H9 (cell line): Measurements from ENCODE around the gene PTPRJ. TPM values are rescaled to one million over a fixed set of nuclear protein-coding genes. Genes with fewer than 3 reads are reported as not detected.

ENCODE experiments used
- DNase-seq: peaks from one replicate; pipeline ENCODE4 v3.0.0-alpha.2; 2017
- H2AFZ ChIP-seq: one replicate; pipeline ENCODE4 v1.6.1; 2013; ENCODE audit warnings: mild to moderate bottlenecking, low read length, control low read depth, moderate library complexity
- H2AK5ac ChIP-seq: 2 replicates; pipeline ENCODE4 v1.6.1; 2013; ENCODE audit warnings: low read length, control low read depth, mixed read lengths; ENCODE audit not compliant: insufficient read length
- H2BK120ac ChIP-seq: one replicate; pipeline ENCODE4 v1.6.1; 2013; ENCODE audit warnings: low read depth, mild to moderate bottlenecking, low read length, control low read depth, inconsistent platforms; ENCODE audit not compliant: poor library complexity, severe bottlenecking
- H2BK12ac ChIP-seq: 2 replicates; pipeline ENCODE4 v1.6.1; 2013; ENCODE audit warnings: low read length, control low read depth, mixed read lengths, low read depth; ENCODE audit not compliant: insufficient read length
- H2BK15ac ChIP-seq: 2 replicates; pipeline ENCODE4 v1.6.1; 2013; ENCODE audit warnings: low read depth, low read length, control low read depth
- H2BK20ac ChIP-seq: one replicate; pipeline ENCODE4 v1.6.1; 2013; ENCODE audit warnings: low read depth, mild to moderate bottlenecking, low read length, control low read depth, inconsistent platforms; ENCODE audit not compliant: poor library complexity, severe bottlenecking
- H2BK5ac ChIP-seq: 2 replicates; pipeline ENCODE4 v1.6.1; 2013; ENCODE audit warnings: low read length, control low read depth, mixed read lengths; ENCODE audit not compliant: insufficient read length
- H3K14ac ChIP-seq: 2 replicates; pipeline ENCODE4 v1.6.1; 2013; ENCODE audit warnings: low read length, control low read depth; ENCODE audit not compliant: insufficient read depth
- H3K18ac ChIP-seq: 2 replicates; pipeline ENCODE4 v1.6.1; 2013; ENCODE audit warnings: low read depth, mild to moderate bottlenecking, mixed read lengths, low read length, control low read depth; ENCODE audit not compliant: insufficient read length
- H3K23ac ChIP-seq: 2 replicates; pipeline ENCODE4 v1.6.1; 2013; ENCODE audit warnings: low read length, control low read depth, mixed read lengths, low read depth; ENCODE audit not compliant: insufficient read length
- H3K23me2 ChIP-seq: 2 replicates; pipeline ENCODE4 v1.6.1; 2013; ENCODE audit warnings: low read depth, mild to moderate bottlenecking, mixed read lengths, low read length, control low read depth; ENCODE audit not compliant: insufficient read length, poor library complexity, severe bottlenecking
- H3K27ac ChIP-seq: 2 replicates; pipeline ENCODE4 v1.5.1; 2013; ENCODE audit warnings: low read length, control low read depth, mixed read lengths, low read depth; ENCODE audit not compliant: insufficient read length
- H3K27me3 ChIP-seq: 2 replicates; pipeline ENCODE4 v1.6.1; 2013; ENCODE audit warnings: low read length, control low read depth, inconsistent platforms; ENCODE audit not compliant: insufficient read depth
- H3K4ac ChIP-seq: 2 replicates; pipeline ENCODE4 v1.6.1; 2013; ENCODE audit warnings: low read depth, mild to moderate bottlenecking, control low read depth, inconsistent platforms, low read length, moderate library complexity
- H3K4me1 ChIP-seq: 2 replicates; pipeline ENCODE4 v1.6.1; 2013; ENCODE audit warnings: low read length, control low read depth, inconsistent platforms; ENCODE audit not compliant: insufficient read depth
- H3K4me2 ChIP-seq: 2 replicates; pipeline ENCODE4 v1.6.1; 2013; ENCODE audit warnings: low read length, control low read depth, mixed read lengths; ENCODE audit not compliant: insufficient read length, insufficient read depth
- H3K56ac ChIP-seq: 2 replicates; pipeline ENCODE4 v1.6.1; 2013; ENCODE audit warnings: low read depth, mild to moderate bottlenecking, mixed read lengths, low read length, control low read depth; ENCODE audit not compliant: insufficient read length
- H3K79me1 ChIP-seq: 2 replicates; pipeline ENCODE4 v1.6.1; 2013; ENCODE audit warnings: low read depth, mild to moderate bottlenecking, moderate library complexity, low read length, control low read depth, inconsistent platforms; ENCODE audit not compliant: insufficient read depth, poor library complexity, severe bottlenecking
- H3K79me2 ChIP-seq: 2 replicates; pipeline ENCODE4 v1.6.1; 2013; ENCODE audit warnings: low read length, control low read depth, inconsistent platforms; ENCODE audit not compliant: insufficient read depth
- H3K9ac ChIP-seq: 2 replicates; pipeline ENCODE4 v1.6.1; 2013; ENCODE audit warnings: low read length, control low read depth, mixed read lengths; ENCODE audit not compliant: insufficient read length; ENCODE audit errors: extremely low read depth
- H3K9me3 ChIP-seq: one replicate; pipeline ENCODE4 v1.6.1; 2013; ENCODE audit warnings: low read depth, low read length, inconsistent platforms; ENCODE audit not compliant: control insufficient read depth
- H3T11ph ChIP-seq: one replicate; pipeline ENCODE4 v1.6.1; 2013; ENCODE audit warnings: mild to moderate bottlenecking, low read length, control low read depth, inconsistent platforms
- H4K20me1 ChIP-seq: one replicate; pipeline ENCODE4 v1.6.1; 2013; ENCODE audit not compliant: control insufficient read depth, insufficient read length, insufficient read depth
- H4K5ac ChIP-seq: 2 replicates; pipeline ENCODE4 v1.6.1; 2013; ENCODE audit warnings: low read depth, mild to moderate bottlenecking, mixed read lengths, low read length, control low read depth; ENCODE audit not compliant: insufficient read length
- H4K8ac ChIP-seq: replicated peaks from 2 replicates; pipeline ENCODE4 v1.6.1; 2013; ENCODE audit warnings: low read length, control low read depth, mixed read lengths, low read depth; ENCODE audit not compliant: insufficient read length
- H4K91ac ChIP-seq: 2 replicates; pipeline ENCODE4 v1.6.1; 2013; ENCODE audit warnings: low read depth, mild to moderate bottlenecking, moderate library complexity, mixed read lengths, low read length, control low read depth; ENCODE audit not compliant: insufficient read length
- H3K27ac Mint-ChIP-seq, 3 experiments: 2 replicates in 2 of 3; 3 replicates in 1 of 3; pipeline ENCODE4 v1.8.0; 2020 to 2021; ENCODE audit warnings: mixed read lengths in 3 of 3, mild to moderate bottlenecking in 1 of 3, moderate library complexity in 1 of 3
- H3K27me3 Mint-ChIP-seq: 2 replicates; pipeline ENCODE4 v1.8.0; 2021; ENCODE audit warnings: low read depth, mild to moderate bottlenecking, moderate library complexity, mixed read lengths
- H3K36me3 Mint-ChIP-seq, 3 experiments: 2 replicates in 2 of 3; 3 replicates in 1 of 3; pipeline ENCODE4 v1.8.0; 2020 to 2021; ENCODE audit warnings: low read depth in 3 of 3, mixed read lengths in 3 of 3; ENCODE audit not compliant: insufficient read depth in 1 of 3
- H3K4me1 Mint-ChIP-seq, 2 experiments: 2 replicates each; pipeline ENCODE4 v1.8.0; 2020; ENCODE audit warnings: mixed read lengths in 2 of 2
- H3K4me3 Mint-ChIP-seq, 2 experiments: 2 replicates in 1 of 2; 3 replicates in 1 of 2; pipeline ENCODE4 v1.8.0; 2020 to 2021; ENCODE audit warnings: mild to moderate bottlenecking in 2 of 2, mixed read lengths in 2 of 2, moderate library complexity in 1 of 2
- H3K9me3 Mint-ChIP-seq, 2 experiments: 2 replicates in 1 of 2; 3 replicates in 1 of 2; pipeline ENCODE4 v1.8.0; 2020; ENCODE audit warnings: mild to moderate bottlenecking in 2 of 2, mixed read lengths in 2 of 2, moderate library complexity in 1 of 2
- CTCF ChIP-seq: fragments of 200-600 bp; sonication (generic); conservative IDR thresholded peaks from 3 replicates; pipeline ENCODE4 v1.8.0; 2021; ENCODE audit warnings: antibody characterized with exemption, mild to moderate bottlenecking
- WGBS: extraction: QIAGEN DNeasy Blood & Tissue Kit; methylation state at CpG from one replicate; pipeline ENCODE4 v1.1.7; 2013; ENCODE audit warnings: missing lambda C conversion rate, low lambda C conversion rate, mixed read lengths; ENCODE audit not compliant: insufficient read length; ENCODE audit errors: extremely low coverage; 5-methylcytosine and 5-hydroxymethylcytosine counted together
- total RNA-seq: library from RNA; stranded (reverse); gene quantifications from 2 replicates; pipeline ENCODE4 v1.2.1, GENCODE V29; 2021

Gene PTPRJ
- total RNA-seq, 1 experiment from 2014 or later, result 10.6 TPM

- no peaks in the 10 kb centered on the region for H3K23me2 ChIP-seq
- peaks cover 15 to 26% of the 10 kb centered on the region in 2 experiments for H3K4me1 Mint-ChIP-seq
- H3K27me3 ChIP-seq, result no peaks in the 10 kb centered on the region
- no peak overlapping the region for H3K4ac ChIP-seq
- no peak overlapping the region for H3K14ac ChIP-seq
- no peaks in the 10 kb centered on the region for H4K20me1 ChIP-seq
- no peak overlapping the region for H4K8ac ChIP-seq
- no peak overlapping the region for H2BK15ac ChIP-seq
- H3K4me2 ChIP-seq, result no peak overlapping the region
- 0 out of 2 replicates have a peak, but pooled peaks cover 1% of the 10 kb centered on the region for H3K79me2 ChIP-seq
- H3K79me1 ChIP-seq, result no peaks in the 10 kb centered on the region
- H3K9me3 ChIP-seq, result no peaks in the 10 kb centered on the region
- H3K56ac ChIP-seq, result no peak overlapping the region
- no peak overlapping the region for H3K18ac ChIP-seq
- no peak for TF ChIP-seq CTCF
- H2AK5ac ChIP-seq, result no peak overlapping the region
- peaks cover 4% of the 10 kb centered on the region; the same call in 1 of the 2 replicates for H3K4me1 ChIP-seq
- WGBS, result no CpG with 5 or more reads among the region's 4 CpGs
- H2BK12ac ChIP-seq, result no peak overlapping the region
- no peak overlapping the region for H4K5ac ChIP-seq
- no peak overlapping the region for H2AFZ ChIP-seq
- no peak overlapping the region for H3K27ac ChIP-seq
- H3T11ph ChIP-seq, result no peak overlapping the region
- peaks cover 4% of the 10 kb centered on the region for H3K27me3 Mint-ChIP-seq
- H2BK5ac ChIP-seq, result no peak overlapping the region
- H4K91ac ChIP-seq, result no peak overlapping the region
- H3K36me3 Mint-ChIP-seq, result no peaks in the 10 kb centered on the region
- H2BK120ac ChIP-seq, result no peak overlapping the region
- H3K27ac Mint-ChIP-seq, result peak overlapping the region in 1 of 3 experiments; percentile 59; a peak in 2 of 7 replicates
- H3K23ac ChIP-seq, result no peak overlapping the region
- no peak overlapping the region for H3K4me3 Mint-ChIP-seq
- no peaks in the 10 kb centered on the region; a peak in 1 of 5 replicates for H3K9me3 Mint-ChIP-seq
- DNase-seq, result no peak
- H3K9ac ChIP-seq, result no peak overlapping the region
- no peak overlapping the region for H2BK20ac ChIP-seq
Observed at GRCh38 chr11:47973173-47973572, 7.2 kb upstream of the PTPRJ start.
